ENCODE data around the gene PLEKHA5.
"Not testable (repeated sequence)": the region's sequence is repeated elsewhere in the genome, so short reads cannot be mapped to it uniquely, and the experiment has no call there.

Gene PLEKHA5

GRCh38 chr12:19170286-19170685 is 40.8 kb downstream of the PLEKHA5 start:
- DNase-seq, result not testable (repeated sequence)

- DNase-seq, result no peak
Observed at GRCh38 chr12:19171731-19172130, 42.2 kb downstream of the PLEKHA5 start.

GRCh38 chr12:19177754-19178153 is 48.2 kb downstream of the PLEKHA5 start:
- DNase-seq, result no peak

- DNase-seq, result no peak
Observed at GRCh38 chr12:19179986-19180385, 50.5 kb downstream of the PLEKHA5 start.

- DNase-seq, result no peak
Observed at GRCh38 chr12:19181666-19182426, 52.3 kb downstream of the PLEKHA5 start.

- no peak for DNase-seq
Observed at GRCh38 chr12:19183121-19183838, 53.7 kb downstream of the PLEKHA5 start.

- DNase-seq, result no peak
Observed at GRCh38 chr12:19185262-19185929, 55.9 kb downstream of the PLEKHA5 start.

- DNase-seq, result no peak
Observed at GRCh38 chr12:19186722-19187661, 57.5 kb downstream of the PLEKHA5 start.

GRCh38 chr12:19189522-19189921 is 60.0 kb downstream of the PLEKHA5 start:
- no peak for DNase-seq

- no peak for DNase-seq
Observed at GRCh38 chr12:19190292-19191031, 60.9 kb downstream of the PLEKHA5 start.

GRCh38 chr12:19191089-19191488 is 61.6 kb downstream of the PLEKHA5 start:
- no peak for DNase-seq

- no peak for DNase-seq
Observed at GRCh38 chr12:19191563-19191962, 62.0 kb downstream of the PLEKHA5 start.

GRCh38 chr12:19192710-19193109 is 63.2 kb downstream of the PLEKHA5 start:
- no peak for DNase-seq

GRCh38 chr12:19194963-19195362 is 65.4 kb downstream of the PLEKHA5 start:
- no peak for DNase-seq

- DNase-seq, result no peak
Observed at GRCh38 chr12:19196959-19197630, 67.6 kb downstream of the PLEKHA5 start.

- no peak for DNase-seq
Observed at GRCh38 chr12:19198272-19198671, 68.7 kb downstream of the PLEKHA5 start.

GRCh38 chr12:19199332-19199731 is 69.8 kb downstream of the PLEKHA5 start:
- DNase-seq, result no peak

- DNase-seq, result no peak
Observed at GRCh38 chr12:19200261-19200660, 70.7 kb downstream of the PLEKHA5 start.

GRCh38 chr12:19201661-19202060 is 72.1 kb downstream of the PLEKHA5 start:
- no peak for DNase-seq

- no peak for DNase-seq
Observed at GRCh38 chr12:19203013-19203412, 73.5 kb downstream of the PLEKHA5 start.
